Left cardiac atrium (tissue), 4 donors: Measurements from ENCODE around the gene KCNH8. TPM values are rescaled to one million over a fixed set of nuclear protein-coding genes. Genes with fewer than 3 reads are reported as not detected.
A peak's percentile ranks its signal among the peaks of the same experiment; 100 is the strongest.

Experiments
- ATAC-seq, 2 donors: fragments of 200-7000 bp; cut with Tn5 transposase; one replicate each; pipeline ENCODE4 v1.9.1; 2020; ENCODE audit warnings: mild to moderate bottlenecking in 2 of 2, moderate library complexity in 2 of 2
- DNase-seq: peaks from one replicate; pipeline ENCODE4 v3.0.0-alpha.2; 2020
- intact Hi-C, 2 donors: fragments of 100-400 bp; cut with DNase I; formaldehyde crosslinking; loops; one replicate each; pipeline versions ENCODE4 v1.14.1 to v1.15.1; 2022 to 2023
- total RNA-seq, 2 donors: library from RNA; stranded (reverse); fragmentation: NEBNext Ultra II Directional; extraction: Animal tissue kit (Norgen Biotek cat#: 25700); gene quantifications; one replicate each; pipeline ENCODE4 v1.2.1, GENCODE V29; 2021
- donor health status: DM: no; HTN: yes; CAD: no.
- donor health status: DM: no; HTN: yes; CAD: no; lungs with severe emphysema.
- donor health status: DM: yes; HTN: yes; CAD: no.
- donor health status: Dilated cardiomyopathy.

Gene KCNH8
- total RNA-seq, 2 donors from 2014 or later: 0.08 to 0.09 TPM

- no peak for DNase-seq
- no peak for ATAC-seq
- intact Hi-C loops: no loop called here
These were observed 291.6 kb downstream of the KCNH8 start for GRCh38 chr3:19439944-19440343.

DNA sequence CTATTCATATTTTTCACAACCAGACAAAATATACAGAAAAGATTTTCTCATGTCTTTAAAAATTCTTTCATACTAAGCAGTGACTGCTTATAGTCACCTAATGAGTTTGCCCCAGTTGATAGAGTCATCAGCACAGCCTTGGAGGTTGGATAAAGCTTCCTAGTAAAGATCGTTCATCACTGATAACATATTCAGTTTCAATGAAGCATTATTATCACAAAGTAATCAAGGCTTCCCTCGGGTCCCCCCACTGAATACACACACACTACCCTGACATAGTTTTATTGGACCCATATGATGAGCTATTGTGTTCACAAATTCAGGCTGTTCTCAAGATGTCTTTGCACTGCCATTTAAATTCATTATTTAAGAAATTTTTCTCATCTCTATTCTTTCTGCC is 297.8 kb downstream of the KCNH8 start:
- intact Hi-C loops: no loop called here
- DNase-seq (no peak), ATAC-seq (no peak)

- ATAC-seq (no peak), DNase-seq (no peak)
- intact Hi-C loops: no loop called here
These were observed 298.4 kb downstream of the KCNH8 start for GRCh38 chr3:19446687-19447086.

GRCh38 chr3:19455546-19455945 is 307.2 kb downstream of the KCNH8 start:
- DNase-seq: no peak
- peak in 1 of 2 donors; percentile 80 for ATAC-seq
- intact Hi-C loops: no loop called here

GRCh38 chr3:19456738-19457137 is 308.4 kb downstream of the KCNH8 start:
- intact Hi-C loops: no loop called here
- no peak for ATAC-seq

GRCh38 chr3:19457449-19457848 is 309.1 kb downstream of the KCNH8 start:
- DNase-seq (no peak), ATAC-seq (no peak)
- intact Hi-C loops: no loop called here

More at GRCh38 chr3:19456738-19457137, 308.4 kb downstream of the KCNH8 start:
- no peak for DNase-seq

GRCh38 chr3:19467761-19468160 is 319.5 kb downstream of the KCNH8 start:
- intact Hi-C loops: no loop called here
- DNase-seq (no peak), ATAC-seq (no peak)

GRCh38 chr3:19471138-19471537 is 322.8 kb downstream of the KCNH8 start:
- intact Hi-C loops: no loop called here
- ATAC-seq: no peak
- no peak for DNase-seq

DNA sequence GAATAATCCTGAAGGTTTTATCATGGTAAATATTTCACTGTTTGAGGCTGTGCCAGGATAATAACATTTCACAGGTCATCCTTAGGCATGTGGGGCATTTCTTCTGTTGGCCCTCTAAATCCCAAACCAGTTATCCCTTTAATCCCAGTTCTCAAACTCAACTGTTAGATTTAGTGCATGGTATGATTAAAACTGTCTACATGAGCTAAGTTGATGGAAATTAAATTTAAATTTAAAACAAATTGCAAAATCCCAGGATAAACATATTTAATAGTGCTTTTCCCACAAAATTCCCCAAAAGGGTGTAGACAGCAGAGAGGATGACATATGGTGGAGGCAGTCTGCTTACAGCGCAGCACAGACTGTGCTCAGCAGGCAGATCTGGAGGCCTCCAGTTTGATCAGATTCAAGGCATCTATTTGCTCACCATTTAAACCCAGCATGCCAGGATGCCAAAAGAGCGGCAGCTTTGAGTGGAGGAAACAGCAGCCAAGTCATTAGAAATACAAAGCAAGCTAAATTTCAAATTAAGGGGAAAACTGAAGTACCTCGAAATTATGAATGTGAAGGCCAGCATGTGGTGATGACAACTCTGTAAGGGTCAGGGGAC is 325.8 kb downstream of the KCNH8 start:
- intact Hi-C loops: no loop called here
- DNase-seq (no peak), ATAC-seq (no peak)

GRCh38 chr3:19476281-19476680 is 328.0 kb downstream of the KCNH8 start:
- ATAC-seq (no peak), DNase-seq (no peak)
- intact Hi-C loops: no loop called here

DNA sequence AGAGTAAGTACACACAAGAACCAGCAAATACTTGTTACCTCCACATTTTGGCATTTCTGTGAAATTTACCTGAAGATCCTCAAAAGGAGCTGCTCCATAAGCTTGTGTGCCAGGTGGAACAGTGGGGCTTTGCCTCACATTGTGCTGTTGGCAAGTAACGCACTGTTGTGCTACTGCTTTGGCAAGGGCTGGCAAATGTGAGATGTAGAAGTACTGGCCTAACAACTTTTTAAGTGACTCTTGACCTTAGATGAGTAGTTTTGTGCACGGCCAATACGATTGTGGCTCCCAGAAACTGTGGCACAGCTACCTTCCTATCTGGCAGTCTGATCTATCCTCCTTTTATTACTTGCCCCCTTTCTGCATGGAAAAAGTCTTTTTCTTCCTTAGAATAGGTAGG is 337.0 kb downstream of the KCNH8 start:
- ATAC-seq (no peak), DNase-seq (no peak)
- intact Hi-C loops: no loop called here

- no peak for ATAC-seq
- DNase-seq: no peak
- intact Hi-C loops: no loop called here
These were observed 339.1 kb downstream of the KCNH8 start for GRCh38 chr3:19487386-19487785.

DNA sequence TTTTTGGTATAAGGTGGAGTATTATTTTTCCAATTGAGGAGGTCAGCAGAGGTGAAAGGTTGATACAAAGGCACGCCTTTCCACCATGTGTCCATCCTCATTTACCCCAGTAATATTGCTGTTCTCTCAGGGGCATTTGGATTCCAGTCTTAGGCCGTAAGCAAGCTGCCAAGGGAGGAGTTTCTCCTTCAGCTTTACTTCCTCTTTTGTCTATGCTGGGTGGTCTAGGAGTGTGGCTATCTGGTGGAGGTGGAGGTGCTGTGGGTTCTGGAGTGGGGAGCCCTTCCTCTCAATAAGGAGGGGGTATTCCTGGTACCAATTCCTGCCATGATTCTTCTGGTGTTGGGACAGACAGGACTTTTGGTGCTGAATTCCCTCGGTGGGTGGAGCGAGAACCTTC is 340.6 kb downstream of the KCNH8 start:
- intact Hi-C loops: no loop called here
- DNase-seq: no peak
- no peak for ATAC-seq

GRCh38 chr3:19489936-19490335 is 341.6 kb downstream of the KCNH8 start:
- intact Hi-C loops: no loop called here
- DNase-seq (no peak), ATAC-seq (no peak)

DNA sequence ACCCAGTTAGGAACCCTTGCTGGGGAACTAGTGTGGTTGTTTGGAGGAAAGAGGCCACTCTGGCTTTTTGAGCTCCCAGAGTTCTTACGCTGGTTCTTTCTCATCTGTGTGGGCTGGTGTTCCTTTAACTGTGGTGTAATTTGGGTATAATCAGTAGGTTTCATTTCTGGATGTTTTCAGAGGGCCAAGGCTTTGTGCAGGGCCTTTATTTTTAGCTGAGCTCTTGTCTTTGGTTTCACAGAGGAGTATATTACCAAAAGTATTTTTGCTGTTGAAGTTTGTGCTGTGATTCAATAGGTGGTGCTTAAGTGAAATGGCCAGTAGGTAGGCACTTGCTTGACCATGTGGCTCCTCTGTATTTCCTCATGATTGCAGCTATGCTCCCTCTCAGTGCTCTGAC is 357.9 kb downstream of the KCNH8 start:
- no peak for DNase-seq
- intact Hi-C loops: no loop called here
- ATAC-seq: no peak

DNA sequence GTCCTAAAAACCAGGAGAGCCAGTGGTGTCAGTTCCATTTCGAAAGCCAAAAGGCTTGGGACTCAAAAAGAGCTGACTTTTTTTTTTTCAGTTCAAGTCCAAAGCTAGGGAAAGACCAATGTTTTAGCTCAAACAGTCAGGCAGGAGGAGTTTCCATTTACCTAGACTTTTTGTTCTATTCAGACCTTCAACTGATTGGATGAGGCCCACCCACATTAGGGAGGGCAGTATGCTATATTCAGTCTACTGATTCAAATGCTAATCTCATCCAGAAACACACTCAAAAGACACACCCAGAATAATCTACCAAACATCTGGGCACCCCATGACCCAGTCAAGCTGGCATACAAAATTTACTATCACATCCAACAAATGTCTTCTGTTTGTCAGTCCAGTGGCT is 374.0 kb downstream of the KCNH8 start:
- ATAC-seq (no peak), DNase-seq (no peak)
- intact Hi-C loops: no loop called here

DNA sequence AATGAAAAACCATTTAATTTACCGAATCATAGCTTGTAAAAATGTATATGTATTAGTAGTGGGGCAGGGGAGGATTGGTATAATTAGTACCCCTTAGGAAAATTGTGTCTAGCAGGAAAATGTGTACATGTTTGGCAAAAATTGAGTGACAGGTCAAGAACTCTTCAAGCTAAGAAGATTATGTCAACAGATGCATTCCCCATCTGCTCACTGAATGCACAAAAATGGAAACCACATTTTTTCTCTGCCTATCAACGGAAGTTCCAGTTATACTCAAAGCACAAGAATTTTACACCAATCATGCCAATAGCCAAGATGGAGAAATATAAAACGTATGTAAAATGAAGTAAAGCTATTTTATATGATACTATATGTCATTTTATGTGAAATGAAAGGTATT is 377.8 kb downstream of the KCNH8 start:
- no peak for DNase-seq
- intact Hi-C loops: no loop called here
- ATAC-seq: no peak

- DNase-seq (no peak), ATAC-seq (no peak)
- intact Hi-C loops: no loop called here
These were observed 379.4 kb downstream of the KCNH8 start for GRCh38 chr3:19527746-19528145.

DNA sequence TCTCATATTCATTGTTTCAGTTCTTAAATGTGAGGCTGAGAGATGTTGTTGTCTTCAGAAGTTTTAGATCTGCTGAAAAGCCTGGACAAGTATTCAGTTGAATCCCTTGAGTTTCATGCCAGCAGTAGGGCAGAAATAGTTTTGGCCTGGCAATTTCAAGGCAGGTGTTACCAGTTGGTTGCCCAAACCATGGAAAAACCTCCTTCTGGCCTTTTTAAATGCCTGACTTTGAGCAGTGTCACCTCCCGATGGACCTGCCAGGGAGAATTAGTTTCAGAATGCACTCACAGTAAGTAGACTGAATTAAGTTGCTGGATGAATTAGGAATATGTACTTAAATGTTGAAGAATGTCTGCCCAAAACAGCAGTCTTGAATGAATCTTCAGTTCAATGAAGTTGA is 383.1 kb downstream of the KCNH8 start:
- DNase-seq (no peak), ATAC-seq (no peak)
- intact Hi-C loops: no loop called here

DNA sequence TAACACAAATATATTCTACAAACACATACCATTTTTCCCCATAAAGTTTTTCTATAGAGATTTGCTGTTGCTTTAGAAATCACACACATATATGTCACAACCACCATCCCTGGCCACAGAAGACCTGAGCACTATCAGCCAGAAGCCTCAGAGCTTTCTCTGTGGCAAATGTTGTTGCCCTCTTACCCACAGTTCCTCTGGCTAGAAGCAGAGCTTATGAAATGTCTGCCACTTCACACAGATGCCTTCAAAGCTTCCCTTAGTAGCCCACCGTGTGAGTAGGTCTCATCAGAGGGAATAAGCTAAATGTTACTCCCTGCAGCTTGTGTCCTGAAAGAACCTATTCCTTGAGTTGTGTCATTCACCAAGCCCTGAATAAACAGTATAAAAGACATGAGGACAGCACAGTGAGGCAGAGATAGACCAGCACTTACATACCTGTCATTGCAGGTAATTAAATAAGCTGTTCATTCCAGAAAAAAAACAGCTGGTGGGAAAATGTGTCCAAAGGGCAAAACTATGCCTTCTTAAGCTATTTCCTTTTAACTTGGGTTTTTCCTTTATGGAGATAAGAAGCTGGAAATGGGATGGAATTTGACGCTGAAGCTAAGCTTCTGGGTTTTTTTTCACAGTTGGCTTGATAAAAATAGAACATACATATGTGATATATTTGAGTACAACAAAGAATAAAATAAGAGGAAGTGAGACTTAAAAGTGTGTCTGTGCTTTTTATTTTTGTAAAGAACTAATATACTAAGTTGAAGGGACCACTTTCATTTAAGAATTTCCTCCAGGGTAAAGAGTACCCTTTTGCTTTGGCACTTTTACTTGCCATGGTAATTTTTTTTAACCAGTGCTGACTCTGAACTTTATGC is 391.4 kb downstream of the KCNH8 start:
- DNase-seq (no peak), ATAC-seq (peak in 1 of 2 donors; percentile 78)
- intact Hi-C loops: loop anchor here in 1 of 2 donors (5.0 kb wide), 1 partner anchor 192 kb away; no protein-coding TSS in a partner anchor

GRCh38 chr3:19540464-19540863 is 392.2 kb downstream of the KCNH8 start:
- ATAC-seq (no peak), DNase-seq (no peak)
- intact Hi-C loops: loop anchor here in 1 of 2 donors (5.0 kb wide), 1 partner anchor 193 kb away; no protein-coding TSS in a partner anchor
